GM23338 (cell line): Measurements from ENCODE around the gene MFGE8. TPM values are rescaled to one million over a fixed set of nuclear protein-coding genes. Genes with fewer than 3 reads are reported as not detected.

Source experiments
- ATAC-seq: fragments of 200-7000 bp; cut with Tn5 transposase; 3 replicates; pipeline ENCODE4 v1.9.1; 2020
- DNase-seq: peaks from one replicate; pipeline ENCODE4 v3.0.0-alpha.2; 2015; ENCODE audit warnings: low spot score
- H2AFZ ChIP-seq: fragments of 200-600 bp; sonication (generic); 2 replicates; pipeline ENCODE4 v1.8.0; 2016; ENCODE audit warnings: antibody characterized with exemption, mild to moderate bottlenecking, moderate library complexity
- H3F3A ChIP-seq: fragments of 200-600 bp; sonication (generic); replicated peaks from 2 replicates; pipeline ENCODE4 v1.8.0; 2017; ENCODE audit warnings: antibody characterized with exemption, mixed run types, low read depth
- H3K27ac ChIP-seq: fragments of 200-600 bp; sonication (generic); 2 replicates; pipeline ENCODE4 v1.6.1; 2016; ENCODE audit warnings: low read depth
- H3K27me3 ChIP-seq: fragments of 200-600 bp; sonication (generic); 2 replicates; pipeline ENCODE4 v1.8.0; 2016; ENCODE audit warnings: mild to moderate bottlenecking, mixed run types, moderate library complexity; ENCODE audit not compliant: insufficient read depth
- H3K36me3 ChIP-seq: fragments of 200-600 bp; sonication (generic); 2 replicates; pipeline ENCODE4 v1.8.0; 2016; ENCODE audit warnings: mild to moderate bottlenecking; ENCODE audit not compliant: insufficient read depth
- H3K4me1 ChIP-seq: fragments of 200-600 bp; sonication (generic); 2 replicates; pipeline ENCODE4 v1.8.0; 2016; ENCODE audit warnings: mild to moderate bottlenecking, moderate library complexity; ENCODE audit not compliant: insufficient read depth
- H3K4me2 ChIP-seq: fragments of 200-600 bp; sonication (generic); 2 replicates; pipeline ENCODE4 v1.7.1; 2017; ENCODE audit warnings: mixed run types
- H3K4me3 ChIP-seq: fragments of 200-600 bp; sonication (generic); 2 replicates; pipeline ENCODE4 v1.6.1; 2016; ENCODE audit warnings: mixed run types
- H3K79me2 ChIP-seq: fragments of 200-600 bp; sonication (generic); replicated peaks from 2 replicates; pipeline ENCODE4 v1.8.0; 2017; ENCODE audit warnings: mild to moderate bottlenecking; ENCODE audit not compliant: insufficient read depth
- H3K9me2 ChIP-seq: fragments of 200-600 bp; sonication (generic); 2 replicates; pipeline ENCODE4 v1.8.0; 2017; ENCODE audit not compliant: insufficient read depth
- H4K20me1 ChIP-seq: fragments of 200-600 bp; sonication (generic); replicated peaks from 2 replicates; pipeline ENCODE4 v1.8.0; 2017; ENCODE audit warnings: mild to moderate bottlenecking; ENCODE audit not compliant: insufficient read depth
- H3K27ac Mint-ChIP-seq: 2 replicates; pipeline ENCODE4 v1.8.0; 2020; ENCODE audit warnings: inconsistent platforms, mild to moderate bottlenecking, moderate library complexity, mixed read lengths
- H3K27me3 Mint-ChIP-seq: 3 replicates; pipeline ENCODE4 v1.8.0; 2022; ENCODE audit warnings: low read depth, mild to moderate bottlenecking, moderate library complexity, mixed read lengths, inconsistent platforms; ENCODE audit not compliant: insufficient read depth, poor library complexity
- H3K36me3 Mint-ChIP-seq: 3 replicates; pipeline ENCODE4 v1.8.0; 2021; ENCODE audit warnings: low read depth, mild to moderate bottlenecking, inconsistent platforms, moderate library complexity, mixed read lengths
- H3K4me1 Mint-ChIP-seq: 3 replicates; pipeline ENCODE4 v1.8.0; 2020; ENCODE audit warnings: mild to moderate bottlenecking, inconsistent platforms, mixed read lengths
- H3K4me3 Mint-ChIP-seq: 3 replicates; pipeline ENCODE4 v1.8.0; 2021; ENCODE audit warnings: moderate library complexity, mild to moderate bottlenecking, inconsistent platforms, mixed read lengths
- H3K9me3 Mint-ChIP-seq: 3 replicates; pipeline ENCODE4 v1.8.0; 2020; ENCODE audit warnings: moderate library complexity, mild to moderate bottlenecking, inconsistent platforms, mixed read lengths
- ETS1 ChIP-seq: IDR thresholded peaks from 2 replicates; pipeline ENCODE4 v1.6.1; 2016; ENCODE audit warnings: antibody characterized with exemption
- NANOG ChIP-seq: IDR thresholded peaks from 2 replicates; pipeline ENCODE4 v1.6.1; 2016; ENCODE audit warnings: antibody characterized with exemption, borderline replicate concordance
- POLR2AphosphoS5 ChIP-seq: IDR thresholded peaks from 2 replicates; pipeline ENCODE4 v1.6.1; 2016; ENCODE audit warnings: antibody characterized with exemption, low read depth
- REST ChIP-seq: IDR thresholded peaks from one replicate; pipeline ENCODE4 v1.6.1; 2018; ENCODE audit warnings: antibody characterized with exemption; ENCODE audit not compliant: unreplicated experiment
- STAT1 ChIP-seq: IDR thresholded peaks from one replicate; pipeline ENCODE4 v1.6.1; 2016; ENCODE audit warnings: antibody characterized with exemption; ENCODE audit not compliant: unreplicated experiment
- ZNF331 ChIP-seq: fragments of 250-450 bp; sonication (Bioruptor Pico); IDR thresholded peaks from 2 replicates; pipeline ENCODE4 v1.5.0; 2020; ENCODE audit warnings: low read depth, mild to moderate bottlenecking, moderate library complexity
- polyA plus RNA-seq: library from polyadenylated mRNA; unstranded; fragments of >200 nt; fragmentation: Nextera tagmentation; extraction: Ambion mirVana; gene quantifications from 2 replicates; pipeline ENCODE4 v1.2.1, GENCODE V29; 2016
- total RNA-seq: library from RNA; depleted of rRNA; stranded (reverse); fragments of >200 nt; shearing (Covaris generic); gene quantifications from 2 replicates; pipeline ENCODE4 v1.2.3, GENCODE V29; 2014

Gene MFGE8
- total and polyA plus RNA-seq, 2 experiments from 2014 or later, result 279 to 671 TPM

GRCh38 chr15:88954431-88955277 lies 41.5 kb upstream of the MFGE8 start:
- H3K27me3 ChIP-seq, result no peaks in the 10 kb centered on the region
- Mint-ChIP-seq H3K36me3 (peaks cover 12% of the 10 kb centered on the region), H3K4me3 (no peak overlapping the region), H3K4me1 (peaks cover 7% of the 10 kb centered on the region), H3K9me3 (peaks cover 15% of the 10 kb centered on the region), H3K27ac (no peak overlapping the region), H3K27me3 (peaks cover 9% of the 10 kb centered on the region)
- no peak overlapping the region for H3K4me3 ChIP-seq
- no peaks in the 10 kb centered on the region for H4K20me1 ChIP-seq
- H3K4me1 ChIP-seq, result peaks cover 3% of the 10 kb centered on the region; the same call in 1 of the 2 replicates
- ATAC-seq, result peak; percentile 84
- no peaks in the 10 kb centered on the region for H3K79me2 ChIP-seq
- no peak for TF ChIP-seq NANOG
- no peak overlapping the region for H3K27ac ChIP-seq
- 0 out of 2 replicates have a peak, but pooled peaks cover 4% of the 10 kb centered on the region for H3K9me2 ChIP-seq
- no peaks in the 10 kb centered on the region for H3K36me3 ChIP-seq
- peak overlapping the region; percentile 93 for H2AFZ ChIP-seq
- H3K4me2 ChIP-seq, result no peak overlapping the region
- DNase-seq, result no peak
- H3F3A ChIP-seq, result no peaks in the 10 kb centered on the region

GRCh38 chr15:88950600-88951160 lies 37.5 kb upstream of the MFGE8 start:
- Histone ChIP-seq H3K4me3 (no peak overlapping the region), H3F3A (no peaks in the 10 kb centered on the region), H4K20me1 (no peaks in the 10 kb centered on the region), H3K79me2 (no peaks in the 10 kb centered on the region), H3K36me3 (no peaks in the 10 kb centered on the region), H3K9me2 (no peaks in the 10 kb centered on the region), H2AFZ (no peak overlapping the region), H3K27me3 (no peaks in the 10 kb centered on the region), H3K4me2 (no peak overlapping the region), H3K27ac (no peak overlapping the region), H3K4me1 (peaks cover 15% of the 10 kb centered on the region)
- peaks cover 11% of the 10 kb centered on the region for H3K27me3 Mint-ChIP-seq
- peaks cover 12% of the 10 kb centered on the region for H3K36me3 Mint-ChIP-seq
- no peak overlapping the region for H3K27ac Mint-ChIP-seq
- peaks cover 15% of the 10 kb centered on the region for H3K9me3 Mint-ChIP-seq
- peaks cover 20% of the 10 kb centered on the region for H3K4me1 Mint-ChIP-seq
- DNase-seq (no peak), ATAC-seq (no peak)
- H3K4me3 Mint-ChIP-seq, result no peak overlapping the region
- no peak for TF ChIP-seq ETS1
- TF ChIP-seq STAT1, result no peak
- no peak for TF ChIP-seq POLR2AphosphoS5
- TF ChIP-seq ZNF331 (CRISPR knock-in tag), result no peak
- no peak for TF ChIP-seq REST
